HCT116 (cell line): ENCODE results near the gene ZNF580. TPM values are rescaled to one million over a fixed set of nuclear protein-coding genes. Genes with fewer than 3 reads are reported as not detected.

ENCODE experiments used
- ATAC-seq: fragments of 200-7000 bp; cut with Tn5 transposase; 2 replicates; pipeline ENCODE4 v1.9.1; 2020; ENCODE audit warnings: mild to moderate bottlenecking, moderate library complexity
- BruUV-seq: library from RNA; stranded (reverse); fragments of 400-500 nt; replicated peaks from 2 replicates; lab custom pipeline; 2021; lab: Mats Ljungman, UMichigan
- CTCF ChIA-PET: fragments of 300-600 bp; sonication (Branson Sonifier 250); formaldehyde crosslinking; loops from one replicate; lab custom pipeline; 2021; ENCODE audit warnings: antibody characterized with exemption; lab: Charles Lee
- POLR2A ChIA-PET: fragments of 300-600, 350-600 bp; sonication (Branson Sonifier 250); formaldehyde crosslinking; loops from one replicate; lab custom pipeline; 2021; ENCODE audit warnings: antibody characterized with exemption; lab: Charles Lee
- RAD21 ChIA-PET, 2 experiments: fragments of 300-600 bp; sonication (Branson Sonifier 250); formaldehyde crosslinking; loops; one replicate each; lab custom pipeline; 2023; ENCODE audit warnings: low total read pairs in 2 of 2; ENCODE audit not compliant: uncharacterized antibody in 2 of 2, unreplicated experiment in 2 of 2, low non-redundant PET in 1 of 2; lab: Charles Lee
- DNase-seq: peaks from one replicate; pipeline ENCODE4 v3.0.0-alpha.2; 2010; ENCODE audit warnings: low read depth, low spot score
- H2AFZ ChIP-seq: fragments of 200-600 bp; shearing (Covaris generic), sonication (generic); 2 replicates; pipeline ENCODE4 v1.6.1; 2017; ENCODE audit warnings: low read depth, mixed run types, mixed read lengths, antibody characterized with exemption, low read length; ENCODE audit not compliant: poor library complexity, severe bottlenecking
- H3K27ac ChIP-seq: 2 replicates; pipeline ENCODE4 v1.5.1; 2012; ENCODE audit warnings: low read depth, low read length
- H3K27me3 ChIP-seq: fragments of 200-600 bp; sonication (generic); 2 replicates; pipeline ENCODE4 v1.6.1; 2016; ENCODE audit warnings: mixed run types, low read length, mixed read lengths; ENCODE audit not compliant: insufficient read depth
- H3K36me3 ChIP-seq, 2 experiments: fragments of 200-500 bp in 1 of 2; fragments of 200-600 bp in 1 of 2; sonication (Bioruptor generic) in 1 of 2; sonication (generic) in 1 of 2; 2 replicates each; pipeline versions ENCODE4 v1.5.1 to v1.6.1; 2014 to 2016; ENCODE audit warnings: low read length in 2 of 2, inconsistent platforms in 1 of 2, mixed read lengths in 1 of 2, mixed run types in 1 of 2; ENCODE audit not compliant: insufficient read depth in 2 of 2, control insufficient read depth in 1 of 2
- H3K4me1 ChIP-seq, 2 experiments: fragments of 200-600 bp in 1 of 2; sonication (generic) in 1 of 2; 2 replicates each; pipeline versions ENCODE4 v1.5.1 to v1.6.1; 2012 to 2017; ENCODE audit warnings: low read length in 2 of 2, inconsistent platforms in 1 of 2, mild to moderate bottlenecking in 1 of 2, mixed read lengths in 1 of 2, mixed run types in 1 of 2, moderate library complexity in 1 of 2; ENCODE audit not compliant: insufficient read depth in 2 of 2, control insufficient read depth in 1 of 2
- H3K4me2 ChIP-seq: fragments of 200-600 bp; sonication (generic); 2 replicates; pipeline ENCODE4 v1.6.1; 2017; ENCODE audit warnings: mixed run types, low read length, mixed read lengths
- H3K4me3 ChIP-seq, 2 experiments: fragments of 200-600 bp in 1 of 2; sonication (generic) in 1 of 2; replicated peaks in 1 of 2; 2 replicates each; pipeline ENCODE4 v1.5.1; 2011 to 2016; ENCODE audit warnings: low read length in 2 of 2, control low read depth in 1 of 2, low read depth in 1 of 2, mild to moderate bottlenecking in 1 of 2, mixed read lengths in 1 of 2, mixed run types in 1 of 2
- H3K79me2 ChIP-seq: fragments of 200-600 bp; sonication (generic); 2 replicates; pipeline ENCODE4 v1.6.1; 2017; ENCODE audit warnings: mild to moderate bottlenecking, mixed run types, low read length, moderate library complexity, mixed read lengths; ENCODE audit not compliant: insufficient read depth
- H3K9ac ChIP-seq: fragments of 200-600 bp; sonication (generic); 2 replicates; pipeline ENCODE4 v1.6.1; 2016; ENCODE audit warnings: low read length, mixed read lengths
- H3K9me2 ChIP-seq: fragments of 200-600 bp; sonication (generic), shearing (Covaris generic); 2 replicates; pipeline ENCODE4 v1.6.1; 2017; ENCODE audit warnings: mixed run types, mild to moderate bottlenecking, moderate library complexity; ENCODE audit not compliant: insufficient read depth
- H3K9me3 ChIP-seq, 2 experiments: fragments of 200-500 bp in 1 of 2; fragments of 200-600 bp in 1 of 2; sonication (Bioruptor generic) in 1 of 2; sonication (generic) in 1 of 2; 2 replicates each; pipeline ENCODE4 v1.6.1; 2014 to 2017; ENCODE audit warnings: low read length in 2 of 2, mixed read lengths in 2 of 2, inconsistent platforms in 1 of 2, low read depth in 1 of 2, mild to moderate bottlenecking in 1 of 2, mixed run types in 1 of 2, moderate library complexity in 1 of 2; ENCODE audit not compliant: control insufficient read depth in 1 of 2, insufficient read depth in 1 of 2
- H4K20me1 ChIP-seq: fragments of 200-600 bp; sonication (generic), shearing (Covaris generic); 2 replicates; pipeline ENCODE4 v1.6.1; 2017; ENCODE audit warnings: mixed run types, mild to moderate bottlenecking, moderate library complexity; ENCODE audit not compliant: insufficient read depth
- CBX3 ChIP-seq: IDR thresholded peaks from 2 replicates; pipeline ENCODE4 v1.6.1; 2012; ENCODE audit warnings: low read depth
- MAX ChIP-seq: IDR thresholded peaks from 2 replicates; pipeline ENCODE4 v1.6.1; 2012
- POLR2AphosphoS5 ChIP-seq: IDR thresholded peaks from 2 replicates; pipeline ENCODE4 v1.6.1; 2011; ENCODE audit warnings: mild to moderate bottlenecking, low read depth, low read length, moderate library complexity
- SIN3A ChIP-seq: IDR thresholded peaks from 2 replicates; pipeline ENCODE4 v1.6.1; 2012; ENCODE audit warnings: low read depth
- TCF7L2 ChIP-seq: IDR thresholded peaks from 2 replicates; pipeline ENCODE4 v1.7.0; 2011; ENCODE audit warnings: borderline replicate concordance, inconsistent platforms; ENCODE audit not compliant: insufficient read depth, insufficient read length; ENCODE audit errors: extremely low read depth
- ZBTB33 ChIP-seq: IDR thresholded peaks from 2 replicates; pipeline ENCODE4 v1.6.1; 2011; ENCODE audit warnings: mild to moderate bottlenecking, low read length, moderate library complexity; ENCODE audit not compliant: insufficient replicate concordance; ENCODE audit errors: extremely low read depth
- ZFX ChIP-seq: fragments of 450-650 bp; IDR thresholded peaks from 2 replicates; pipeline ENCODE4 v1.6.1; 2017
- intact Hi-C: fragments of 100-400 bp; cut with micrococcal nuclease; formaldehyde crosslinking; loops from 2 replicates; pipeline ENCODE4 v1.10.0; 2022
- total RNA-seq: library from RNA; stranded (reverse); gene quantifications from one replicate; pipeline ENCODE4 v1.2.1, GENCODE V29; 2021; ENCODE audit not compliant: unreplicated experiment

The ZNF580 gene
- total RNA-seq, 1 experiment from 2014 or later = 36.7 TPM

DNA sequence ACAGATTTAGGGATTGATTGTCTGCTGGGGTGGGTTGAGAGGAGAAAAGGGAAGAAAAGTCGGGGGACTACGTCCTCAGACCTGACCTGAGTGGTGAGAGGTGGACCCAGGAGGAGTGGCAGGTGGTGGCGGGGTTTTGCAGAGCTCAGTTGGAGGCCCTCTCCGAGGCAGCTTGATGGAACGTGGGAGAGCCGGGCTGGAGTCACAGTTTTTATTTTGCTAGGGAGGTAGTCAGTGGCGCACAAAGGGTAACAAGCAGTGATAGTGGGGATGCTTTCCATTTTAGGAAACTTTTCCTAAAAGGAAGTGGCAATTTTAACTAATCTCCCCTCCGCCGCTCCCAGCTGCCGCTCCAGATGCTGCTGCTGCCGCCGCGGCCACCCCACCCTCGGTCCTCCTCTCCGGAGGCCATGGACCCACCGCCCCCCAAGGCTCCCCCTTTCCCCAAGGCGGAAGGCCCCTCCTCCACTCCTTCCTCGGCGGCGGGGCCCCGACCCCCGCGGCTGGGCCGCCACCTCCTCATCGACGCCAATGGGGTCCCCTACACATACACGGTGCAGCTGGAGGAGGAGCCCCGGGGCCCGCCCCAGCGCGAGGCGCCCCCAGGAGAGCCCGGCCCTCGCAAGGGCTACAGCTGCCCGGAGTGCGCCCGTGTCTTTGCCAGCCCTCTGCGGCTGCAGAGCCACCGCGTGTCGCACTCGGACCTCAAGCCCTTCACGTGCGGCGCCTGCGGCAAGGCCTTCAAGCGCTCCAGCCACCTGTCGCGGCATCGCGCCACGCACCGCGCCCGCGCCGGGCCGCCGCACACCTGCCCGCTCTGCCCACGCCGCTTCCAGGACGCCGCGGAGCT, 1.6 kb downstream of the ZNF580 start:
- ATAC-seq = peak; percentile 23
- BruUV-seq = no TSS peak
- TF ChIP-seq MAX (peak; percentile 75), SIN3A (0 out of 2 replicates have a peak, but pooled peaks have one; percentile 56), ZBTB33 (no peak), TCF7L2 (peak; percentile 45), ZFX (peak; percentile 82), POLR2AphosphoS5 (peak; percentile 53), CBX3 (no peak)
- ChIA-PET RAD21 (interaction anchor here (0.6 kb wide), 2 partner anchors 8 to 224 kb away, joined by 4 to 10 read pairs; no protein-coding TSS in a partner anchor), CTCF (interaction anchor here (0.8 to 2.8 kb wide), 2 partner anchors 11 to 12 kb away, joined by 4 to 12 read pairs; partner anchors contain the start of gene U2AF2), POLR2A (interaction anchor here (0.6 to 1.9 kb wide), 6 partner anchors 8 to 495 kb away, joined by 3 to 15 read pairs (median 4); partner anchors contain the start of genes FIZ1, U2AF2 and ZNF784)
- Histone ChIP-seq H3K4me3 (peak overlapping the region; percentile 94 to 97), H2AFZ (no peak overlapping the region), H3K4me2 (peak overlapping the region; percentile 75), H4K20me1 (no peaks in the 10 kb centered on the region), H3K9me2 (no peaks in the 10 kb centered on the region), H3K9me3 (no peaks in the 10 kb centered on the region), H3K4me1 (peaks cover 16 to 52% of the 10 kb centered on the region in 2 experiments; a peak in 3 of 4 replicates), H3K36me3 (peaks cover 10 to 12% of the 10 kb centered on the region in 2 experiments; a peak in 3 of 4 replicates), H3K27me3 (no peaks in the 10 kb centered on the region), H3K9ac (peak overlapping the region; percentile 99), H3K27ac (peak overlapping the region; percentile 96), H3K79me2 (peaks cover 65% of the 10 kb centered on the region)
- intact Hi-C loops = no loop called here
- DNase-seq = no peak
